ENCODE data around the gene ATXN7. TPM values are rescaled to one million over a fixed set of nuclear protein-coding genes. Genes with fewer than 3 reads are reported as not detected.

Gene ATXN7
- total and polyA plus RNA-seq, 8 donors = 2.1 to 333 (median 30.8) TPM

- intact Hi-C loops (cut with DNase I; ENCODE audit: low total_unique reads) = no loop called here
- TF ChIP-seq POLR2A (IDR thresholded peaks at IDR 0.05) = no peak
- TF ChIP-seq POLR2AphosphoS5 (IDR thresholded peaks at IDR 0.05) = no peak
- no peak for TF ChIP-seq CTCF (IDR thresholded peaks at IDR 0.05)
- no peak for TF ChIP-seq EP300 (IDR thresholded peaks at IDR 0.05)
- Histone ChIP-seq H3K4me3 (no peak overlapping the region), H3K4me1 (peaks cover 10 to 55% (median 29%) of the 10 kb centered on the region in 4 donors), H3K27ac (no peak overlapping the region), H3K27me3 (no peaks in the 10 kb centered on the region), H3K36me3 (peaks cover 15 to 56% (median 51%) of the 10 kb centered on the region in 4 donors), H3K9me3 (no peaks in the 10 kb centered on the region)
- WGBS, 5 donors = 76 to 91% (median 81%) methylated on average over 5 of the region's 5 CpGs
- no peak for DNase-seq
Measured at GRCh38 chr3:63920001-63920400, 56.3 kb downstream of the ATXN7 start.

GRCh38 chr3:63921741-63922482, 58.2 kb downstream of the ATXN7 start:
- intact Hi-C loops (cut with DNase I; ENCODE audit: low total_unique reads) = no loop called here
- peak in 1 of 2 donors; percentile 20 for DNase-seq
- WGBS, 5 donors = 81 to 94% (median 88%) methylated on average over 6 of the region's 6 CpGs
- no peaks in the 10 kb centered on the region for H3K9me3 ChIP-seq
- peaks cover 10 to 54% (median 26%) of the 10 kb centered on the region in 4 donors for H3K4me1 ChIP-seq
- TF ChIP-seq EP300 (IDR thresholded peaks at IDR 0.05) (no peak), POLR2AphosphoS5 (IDR thresholded peaks at IDR 0.05) (no peak), POLR2A (IDR thresholded peaks at IDR 0.05) (no peak), CTCF (IDR thresholded peaks at IDR 0.05) (no peak)
- H3K4me3 ChIP-seq = no peak overlapping the region
- no peaks in the 10 kb centered on the region for H3K27me3 ChIP-seq
- H3K36me3 ChIP-seq = peaks cover 7 to 60% (median 53%) of the 10 kb centered on the region in 4 donors
- peak overlapping the region in 1 of 5 donors; percentile 51 for H3K27ac ChIP-seq

DNA sequence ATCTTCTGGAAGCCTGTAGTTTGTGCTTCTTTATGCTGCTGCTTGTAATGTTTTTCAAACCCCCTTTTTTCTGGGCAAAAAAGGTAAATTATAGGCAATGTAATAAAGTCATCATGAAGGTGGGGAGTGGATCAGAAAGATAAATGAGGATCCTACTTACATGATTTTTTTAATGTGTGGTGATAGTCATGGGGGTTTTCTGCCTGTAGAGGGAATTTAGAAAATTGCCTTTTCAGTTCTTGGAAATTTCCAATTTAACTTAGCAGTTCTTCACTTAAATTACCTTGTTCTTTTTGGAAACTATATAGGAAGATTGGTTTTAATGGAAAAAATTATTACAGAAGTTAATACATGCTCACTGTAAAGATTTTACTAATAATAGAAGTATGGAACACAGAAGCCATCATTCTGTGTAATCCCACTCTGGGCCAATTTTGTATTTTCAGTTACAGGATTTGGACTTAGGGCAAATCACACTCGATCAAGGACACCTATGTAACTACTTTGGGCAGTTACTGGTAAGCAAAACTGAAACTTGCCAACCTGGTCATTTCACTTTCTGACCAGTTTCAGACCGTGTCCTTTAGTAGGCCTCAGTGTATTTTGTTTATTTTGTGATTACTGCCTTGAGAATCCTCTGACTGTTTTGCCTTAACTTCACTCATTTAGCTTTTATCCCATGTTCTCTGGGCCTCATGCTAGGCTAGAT, 59.0 kb downstream of the ATXN7 start:
- H3K27me3 ChIP-seq = no peaks in the 10 kb centered on the region
- DNase-seq = no peak
- intact Hi-C loops (cut with DNase I; ENCODE audit: low total_unique reads) = no loop called here
- peak overlapping the region in 1 of 5 donors; percentile 51 for H3K27ac ChIP-seq
- H3K9me3 ChIP-seq = no peaks in the 10 kb centered on the region
- peaks cover 10 to 61% (median 30%) of the 10 kb centered on the region in 4 donors for H3K4me1 ChIP-seq
- H3K36me3 ChIP-seq = peaks cover 5 to 54% (median 46%) of the 10 kb centered on the region in 4 donors
- 36 to 60% (median 54%) methylated on average over 2 of the region's 2 CpGs for WGBS, 5 donors
- no peak overlapping the region for H3K4me3 ChIP-seq
- TF ChIP-seq EP300 (IDR thresholded peaks at IDR 0.05) (no peak), CTCF (IDR thresholded peaks at IDR 0.05) (no peak), POLR2AphosphoS5 (IDR thresholded peaks at IDR 0.05) (no peak), POLR2A (IDR thresholded peaks at IDR 0.05) (no peak)

GRCh38 chr3:63926309-63926708, 62.6 kb downstream of the ATXN7 start:
- no peak overlapping the region for H3K4me3 ChIP-seq
- 91 to 98% (median 95%) methylated on average over 4 of the region's 4 CpGs for WGBS, 5 donors
- H3K27ac ChIP-seq = no peak overlapping the region
- intact Hi-C loops (cut with DNase I; ENCODE audit: low total_unique reads) = no loop called here
- H3K27me3 ChIP-seq = no peaks in the 10 kb centered on the region
- TF ChIP-seq EP300 (IDR thresholded peaks at IDR 0.05) (no peak), CTCF (IDR thresholded peaks at IDR 0.05) (no peak), POLR2A (IDR thresholded peaks at IDR 0.05) (no peak), POLR2AphosphoS5 (IDR thresholded peaks at IDR 0.05) (no peak)
- peaks cover 0 to 37% (median 34%) of the 10 kb centered on the region in 4 donors for H3K36me3 ChIP-seq
- no peaks in the 10 kb centered on the region for H3K9me3 ChIP-seq
- no peak for DNase-seq
- peaks cover 1 to 59% (median 28%) of the 10 kb centered on the region in 4 donors for H3K4me1 ChIP-seq

Measured in stomach (tissue), 9 donors.